C4-2B (cell line): Measurements from ENCODE around the gene IFTAP.

Experiments used
- CTCF ChIP-seq: fragments of 450-650 bp; conservative IDR thresholded peaks from 2 replicates; pipeline ENCODE4 v1.5.1; 2017; ENCODE audit warnings: mild to moderate bottlenecking
- ZFX ChIP-seq: fragments of 450-650 bp; IDR thresholded peaks from 2 replicates; pipeline ENCODE4 v1.6.1; 2017

GRCh38 chr11:36596880-36597279 is 2.6 kb downstream of the IFTAP start:
- TF ChIP-seq CTCF (no peak), ZFX (no peak)
